HG03457 (cell line): ENCODE results near the gene GRK6.

ENCODE experiments used
- ATAC-seq: cut with Tn5 transposase; IDR thresholded peaks from one replicate; pipeline ENCODE4 v1.9.1; 2021; ENCODE audit warnings: moderate number of reproducible peaks; ENCODE audit not compliant: unreplicated experiment

Gene GRK6

GRCh38 chr5:177439518-177440053 lies 13.1 kb downstream of the GRK6 start:
- no peak for ATAC-seq

- no peak for ATAC-seq
These were observed 13.9 kb downstream of the GRK6 start for GRCh38 chr5:177440211-177440989.

GRCh38 chr5:177440990-177441780 lies 14.7 kb downstream of the GRK6 start:
- ATAC-seq = no peak

- ATAC-seq = no peak
These were observed 15.8 kb downstream of the GRK6 start for GRCh38 chr5:177442066-177442826.

- ATAC-seq = no peak
These were observed 16.9 kb downstream of the GRK6 start for GRCh38 chr5:177443144-177443983.

GRCh38 chr5:177444106-177445051 lies 17.9 kb downstream of the GRK6 start:
- no peak for ATAC-seq

- ATAC-seq = no peak
These were observed 18.8 kb downstream of the GRK6 start for GRCh38 chr5:177445052-177445916.

GRCh38 chr5:177445917-177446199 lies 19.4 kb downstream of the GRK6 start:
- ATAC-seq = no peak

- ATAC-seq = no peak
These were observed 20.0 kb downstream of the GRK6 start, which contains the start of gene PRR7 for GRCh38 chr5:177446200-177447065. Gene PRR7, plus strand, starts transcription at chr5:177446814. Its CDS starts 8,254 bp downstream, at chr5:177455068.

GRCh38 chr5:177447066-177447610 lies 20.7 kb downstream of the GRK6 start:
- no peak for ATAC-seq

GRCh38 chr5:177447611-177448243 lies 21.3 kb downstream of the GRK6 start:
- ATAC-seq = no peak

- no peak for ATAC-seq
These were observed 21.9 kb downstream of the GRK6 start for GRCh38 chr5:177448244-177448950.

GRCh38 chr5:177449140-177450061 lies 22.9 kb downstream of the GRK6 start:
- ATAC-seq = no peak

GRCh38 chr5:177450667-177451424 lies 24.4 kb downstream of the GRK6 start:
- ATAC-seq = no peak
